Stimulated activated CD4-positive, alpha-beta T cell treated with anti-CD3 and anti-CD28 coated beads, Interleukin-4, amount 100 ng/mL, for 1 hour (primary cell): ENCODE results near the gene SLC12A3.

Experiments
- DNase-seq: peaks from one replicate; pipeline ENCODE4 v3.0.0-alpha.2; 2020

The SLC12A3 gene, protein sequence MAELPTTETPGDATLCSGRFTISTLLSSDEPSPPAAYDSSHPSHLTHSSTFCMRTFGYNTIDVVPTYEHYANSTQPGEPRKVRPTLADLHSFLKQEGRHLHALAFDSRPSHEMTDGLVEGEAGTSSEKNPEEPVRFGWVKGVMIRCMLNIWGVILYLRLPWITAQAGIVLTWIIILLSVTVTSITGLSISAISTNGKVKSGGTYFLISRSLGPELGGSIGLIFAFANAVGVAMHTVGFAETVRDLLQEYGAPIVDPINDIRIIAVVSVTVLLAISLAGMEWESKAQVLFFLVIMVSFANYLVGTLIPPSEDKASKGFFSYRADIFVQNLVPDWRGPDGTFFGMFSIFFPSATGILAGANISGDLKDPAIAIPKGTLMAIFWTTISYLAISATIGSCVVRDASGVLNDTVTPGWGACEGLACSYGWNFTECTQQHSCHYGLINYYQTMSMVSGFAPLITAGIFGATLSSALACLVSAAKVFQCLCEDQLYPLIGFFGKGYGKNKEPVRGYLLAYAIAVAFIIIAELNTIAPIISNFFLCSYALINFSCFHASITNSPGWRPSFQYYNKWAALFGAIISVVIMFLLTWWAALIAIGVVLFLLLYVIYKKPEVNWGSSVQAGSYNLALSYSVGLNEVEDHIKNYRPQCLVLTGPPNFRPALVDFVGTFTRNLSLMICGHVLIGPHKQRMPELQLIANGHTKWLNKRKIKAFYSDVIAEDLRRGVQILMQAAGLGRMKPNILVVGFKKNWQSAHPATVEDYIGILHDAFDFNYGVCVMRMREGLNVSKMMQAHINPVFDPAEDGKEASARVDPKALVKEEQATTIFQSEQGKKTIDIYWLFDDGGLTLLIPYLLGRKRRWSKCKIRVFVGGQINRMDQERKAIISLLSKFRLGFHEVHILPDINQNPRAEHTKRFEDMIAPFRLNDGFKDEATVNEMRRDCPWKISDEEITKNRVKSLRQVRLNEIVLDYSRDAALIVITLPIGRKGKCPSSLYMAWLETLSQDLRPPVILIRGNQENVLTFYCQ

DNA sequence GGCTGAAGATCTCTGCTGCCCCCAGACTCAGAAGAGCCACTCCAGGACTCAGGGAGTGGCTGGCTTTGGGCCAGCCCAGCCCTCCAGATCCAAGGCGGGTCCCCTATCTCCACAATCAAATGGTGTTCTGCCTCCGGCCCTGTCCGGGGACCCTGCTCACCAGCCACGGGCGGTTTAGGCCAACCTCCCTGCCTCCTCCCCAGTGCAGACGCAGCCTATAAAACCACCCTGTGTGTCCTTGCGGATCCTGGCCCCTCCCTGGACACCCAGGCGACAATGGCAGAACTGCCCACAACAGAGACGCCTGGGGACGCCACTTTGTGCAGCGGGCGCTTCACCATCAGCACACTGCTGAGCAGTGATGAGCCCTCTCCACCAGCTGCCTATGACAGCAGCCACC is at the start of gene SLC12A3:
Gene SLC12A3, plus strand, starts transcription at position 248 of the 400 bp plus-strand sequence. Its CDS starts 29 bp downstream, at position 277.
- no peak for DNase-seq

DNA sequence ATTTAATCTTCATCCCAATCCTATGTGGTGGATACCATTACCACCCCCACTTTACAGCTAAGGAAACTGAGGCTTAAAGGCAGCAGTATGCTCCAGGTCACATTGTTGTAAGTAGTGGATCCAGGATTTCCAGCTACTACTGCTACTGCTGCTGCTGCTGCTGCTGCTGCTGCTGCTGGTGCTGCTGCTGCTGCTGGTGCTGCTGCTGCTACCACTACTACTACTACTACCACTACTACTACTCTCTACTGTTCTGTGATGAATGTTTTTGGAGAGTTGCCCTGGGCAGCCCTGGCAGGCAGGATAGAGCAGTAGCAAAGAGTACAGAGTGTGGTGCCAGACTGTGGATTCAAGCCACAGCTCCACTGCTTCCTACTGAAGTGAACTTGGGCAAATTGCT is 49.3 kb upstream of the SLC12A3 start:
- no peak for DNase-seq

DNA sequence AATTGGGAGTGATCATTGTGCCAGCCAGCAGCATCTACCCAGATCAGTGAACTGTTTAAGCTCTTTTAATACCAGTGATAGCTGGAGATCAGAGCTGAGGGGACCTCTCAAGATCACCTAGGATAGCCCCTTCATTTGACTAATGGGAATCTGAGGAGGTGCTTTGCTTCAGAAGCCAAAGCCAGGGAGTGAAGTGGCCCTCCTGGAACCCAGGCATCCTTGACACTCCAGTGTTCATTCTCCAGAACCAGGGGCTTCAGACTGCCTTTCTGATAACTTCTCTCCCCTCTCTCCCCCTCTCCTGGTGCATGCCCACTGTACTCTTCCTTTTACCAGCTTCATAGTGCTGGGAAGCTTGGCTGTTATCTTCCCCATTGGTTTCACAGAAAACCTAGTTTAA is 48.0 kb upstream of the SLC12A3 start:
- no peak for DNase-seq

GRCh38 chr16:56817938-56818337 is 47.1 kb upstream of the SLC12A3 start:
- DNase-seq, result no peak

GRCh38 chr16:56823081-56823733 is 41.8 kb upstream of the SLC12A3 start:
- no peak for DNase-seq

- DNase-seq, result no peak
Observed at GRCh38 chr16:56824331-56824730, 40.7 kb upstream of the SLC12A3 start.

- DNase-seq, result no peak
Observed at GRCh38 chr16:56824804-56825203, 40.2 kb upstream of the SLC12A3 start.

DNA sequence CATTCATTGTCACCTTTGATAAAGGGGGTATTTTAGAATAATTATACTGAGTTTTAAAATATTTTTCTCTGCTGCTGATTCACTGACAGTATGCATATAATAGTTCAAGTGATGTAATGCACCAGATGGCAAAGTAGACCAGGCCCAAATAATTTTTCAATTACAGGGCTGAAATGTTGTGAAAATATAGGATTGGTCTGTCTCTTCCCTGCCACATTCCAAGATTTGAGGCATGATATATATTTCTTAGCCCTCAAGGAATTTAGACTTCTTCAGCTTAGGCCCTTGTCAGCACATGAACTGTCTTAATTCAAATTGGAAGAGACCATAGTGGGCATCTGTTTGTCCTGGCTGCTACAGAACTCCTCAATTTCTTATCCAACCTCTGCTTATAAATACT is 39.2 kb upstream of the SLC12A3 start:
- no peak for DNase-seq

GRCh38 chr16:56828647-56829046 is 36.4 kb upstream of the SLC12A3 start:
- DNase-seq, result no peak

- no peak for DNase-seq
Observed at GRCh38 chr16:56830669-56831068, 34.3 kb upstream of the SLC12A3 start.

DNA sequence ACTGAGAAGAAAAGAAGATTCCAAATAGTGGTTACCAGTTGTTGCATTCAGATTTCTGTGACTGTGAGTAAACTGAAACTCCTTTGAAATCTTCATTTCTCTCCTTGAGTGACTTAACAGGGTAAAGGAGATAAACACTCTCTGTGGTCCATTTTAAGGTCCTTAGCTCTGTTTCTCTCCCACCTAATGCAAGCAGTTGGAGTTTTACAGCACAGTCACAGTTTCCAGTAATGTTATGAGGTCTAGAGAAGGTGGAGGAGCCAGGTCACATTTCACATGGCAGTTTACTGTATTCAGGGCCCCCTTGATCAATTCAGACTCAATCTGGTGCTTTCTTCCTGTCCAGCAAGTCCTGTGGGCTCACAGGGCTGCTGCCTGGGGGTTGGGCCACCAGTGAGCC is 32.2 kb upstream of the SLC12A3 start:
- DNase-seq, result no peak

GRCh38 chr16:56833243-56833970 is 31.6 kb upstream of the SLC12A3 start:
- no peak for DNase-seq

- DNase-seq, result no peak
Observed at GRCh38 chr16:56835320-56835719, 29.7 kb upstream of the SLC12A3 start.

DNA sequence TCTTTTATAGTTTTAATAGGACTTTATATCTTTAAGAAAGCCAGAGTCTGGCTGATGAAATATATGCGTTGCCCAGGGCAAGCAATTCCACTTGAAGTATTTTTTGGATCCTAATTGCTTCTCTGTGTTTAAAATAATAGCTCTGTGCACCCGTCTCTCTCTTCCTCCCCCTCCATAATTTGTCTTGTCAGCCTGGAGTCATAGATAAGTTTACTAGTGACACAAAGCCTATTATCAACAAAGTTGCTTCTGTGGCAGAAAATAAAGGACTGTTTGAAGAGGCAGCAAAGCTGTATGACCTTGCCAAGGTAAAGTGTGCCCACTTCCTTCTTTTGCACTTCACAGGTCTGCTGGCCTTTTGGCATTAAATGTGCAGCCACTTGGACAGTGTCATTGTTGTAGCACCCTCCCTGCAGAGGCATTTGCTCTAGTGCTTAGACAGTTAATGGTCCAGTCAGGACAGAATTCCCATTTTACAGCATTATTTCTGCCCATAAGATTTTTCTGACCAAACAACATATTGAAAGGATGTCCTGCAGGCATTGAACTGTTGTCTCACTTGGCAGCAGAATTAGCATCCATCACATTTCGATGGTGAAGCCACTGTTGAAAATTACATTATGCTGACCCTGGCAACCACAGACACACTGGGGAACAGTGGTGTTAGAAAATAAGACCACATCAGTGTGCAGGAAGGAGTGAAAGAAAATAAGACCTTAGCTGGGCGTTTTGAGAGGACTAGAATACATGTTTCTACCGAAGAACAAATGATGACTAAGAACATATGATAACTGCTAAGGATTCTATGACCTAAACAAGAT is 28.4 kb upstream of the SLC12A3 start:
- no peak for DNase-seq

DNA sequence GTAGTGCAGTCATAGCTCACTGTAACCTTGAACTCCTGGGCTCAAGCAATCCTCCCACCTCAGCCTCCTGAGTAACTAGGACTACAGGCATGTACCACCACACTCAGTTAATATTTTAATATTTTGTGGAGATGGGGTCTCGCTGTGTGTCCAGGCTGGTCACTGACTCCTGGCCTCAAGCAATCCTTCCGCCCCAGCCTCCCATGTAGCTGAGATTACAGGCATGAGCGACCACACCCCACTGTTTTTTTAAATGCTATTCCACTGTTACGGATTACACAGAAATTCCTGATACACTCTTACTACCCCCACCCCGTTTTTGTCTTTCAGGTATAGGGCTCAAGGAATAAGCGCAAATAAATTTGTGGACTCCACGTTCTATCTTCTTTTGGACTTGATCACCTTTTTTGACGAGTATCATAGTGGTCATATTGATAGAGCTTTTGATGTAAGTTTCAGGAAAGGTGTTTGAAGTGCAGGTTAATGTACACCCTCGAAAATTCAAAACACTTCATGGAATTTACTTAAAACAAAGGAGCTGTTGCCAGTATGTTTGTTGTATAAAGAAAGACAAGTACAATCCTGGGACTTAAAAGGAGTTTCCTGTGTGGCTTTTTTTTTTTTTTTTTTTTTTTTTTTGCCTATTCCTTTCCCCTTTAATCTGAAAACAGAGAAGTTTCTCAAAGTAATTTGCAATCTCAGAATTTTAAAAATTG is 26.2 kb upstream of the SLC12A3 start:
- no peak for DNase-seq

- DNase-seq, result no peak
Observed at GRCh38 chr16:56841233-56841632, 23.8 kb upstream of the SLC12A3 start.

GRCh38 chr16:56841659-56842058 is 23.3 kb upstream of the SLC12A3 start:
- DNase-seq, result no peak

DNA sequence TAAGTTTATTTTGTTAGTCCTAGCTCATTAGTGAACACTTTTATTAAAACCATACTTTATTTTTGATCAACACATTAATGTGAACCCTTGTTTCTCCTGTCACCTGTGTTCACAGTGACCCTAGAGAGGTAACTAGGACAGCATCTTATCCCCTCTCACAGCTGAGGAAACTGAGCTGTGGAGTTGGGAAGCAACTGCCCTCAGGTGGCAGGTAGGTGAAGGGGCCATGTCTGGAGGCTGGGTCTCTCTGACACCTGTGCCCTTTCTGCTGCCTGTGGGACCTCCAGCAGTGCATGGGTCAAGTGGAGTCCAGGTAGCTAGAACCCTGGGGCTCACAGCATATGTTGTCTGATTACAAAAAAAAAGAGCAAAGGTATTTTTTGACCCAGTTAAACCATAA is 22.9 kb upstream of the SLC12A3 start:
- DNase-seq, result no peak

DNA sequence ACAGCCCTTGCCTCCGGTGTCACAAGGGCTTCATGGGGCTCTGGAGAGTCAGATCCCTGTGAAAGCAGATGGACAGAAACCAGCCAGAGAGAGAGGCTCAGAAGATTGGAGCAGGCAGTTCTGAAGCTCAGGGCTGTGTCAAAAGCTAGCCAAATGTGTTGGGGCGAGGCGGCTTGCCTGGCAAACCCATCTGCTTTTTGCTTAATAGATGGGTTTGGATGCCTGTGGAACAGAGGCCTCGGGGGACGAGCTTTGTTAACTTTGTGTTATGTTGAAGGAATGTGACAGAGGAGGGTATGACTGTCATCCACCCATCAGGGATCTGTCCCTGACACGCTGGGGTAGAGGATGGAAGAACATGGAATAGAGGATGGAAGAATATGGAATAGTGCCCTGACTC is 21.0 kb upstream of the SLC12A3 start:
- DNase-seq, result no peak

DNA sequence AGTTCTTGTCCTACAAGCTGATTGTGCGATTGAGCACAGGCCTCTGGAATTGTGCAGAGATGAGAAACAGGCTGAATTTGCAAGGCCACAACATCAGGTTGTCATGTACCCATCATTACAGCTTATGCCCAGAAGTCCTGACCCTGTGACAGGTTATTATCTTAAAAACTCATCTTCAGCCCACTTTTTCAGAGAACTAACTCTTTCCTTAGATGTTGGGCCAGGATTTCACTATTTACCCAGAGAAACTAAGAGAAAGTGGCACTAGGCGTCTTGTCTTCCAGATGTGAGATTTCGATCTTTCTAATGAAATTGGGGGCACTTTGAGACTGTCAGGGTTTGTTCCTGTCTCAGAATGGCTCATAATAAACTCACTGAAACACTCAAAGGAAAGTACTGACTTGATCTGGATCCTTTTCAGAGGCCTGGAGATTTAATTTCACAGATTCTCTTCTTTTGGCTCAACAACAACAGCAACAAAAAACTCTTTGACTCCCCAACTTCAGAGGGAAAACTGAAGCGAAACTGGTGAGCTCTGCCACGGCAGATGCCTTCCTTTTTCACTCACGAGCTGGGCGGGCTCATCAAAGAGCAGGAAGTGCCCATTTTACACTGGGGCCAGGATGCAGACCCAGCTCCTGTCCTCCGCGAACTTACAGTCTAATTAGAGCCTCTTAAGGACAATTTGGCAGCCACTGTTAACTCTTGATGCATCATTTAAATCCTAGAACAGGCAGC is 17.7 kb upstream of the SLC12A3 start:
- DNase-seq, result no peak
